ENCODE results near the gene PHLDA2.

GRCh38 chr11:2915473-2915872 lies 13.7 kb downstream of the PHLDA2 start:
- TF ChIP-seq FOXK2 (IDR thresholded peaks at IDR 0.05) (no peak), BHLHE40 (IDR thresholded peaks at IDR 0.05; ENCODE audit: borderline replicate concordance) (no peak), SUZ12 (IDR thresholded peaks at IDR 0.05) (no peak), SP1 (IDR thresholded peaks at IDR 0.05) (no peak), FOXM1 (IDR thresholded peaks at IDR 0.05; ENCODE audit: borderline replicate concordance) (no peak), FOXA1 (IDR thresholded peaks at IDR 0.05) (no peak), ELF4 (IDR thresholded peaks at IDR 0.05) (no peak), NFRKB (IDR thresholded peaks at IDR 0.05) (no peak), PKNOX1 (IDR thresholded peaks at IDR 0.05) (no peak), L3MBTL2 (conservative IDR thresholded peaks at IDR 0.05) (no peak), ARNT (IDR thresholded peaks at IDR 0.05) (no peak), HDGF (IDR thresholded peaks at IDR 0.05; ENCODE audit: borderline replicate concordance) (no peak)

Data from HEK293T (cell line).